8988T (cell line): ENCODE results near the gene KCTD10.
"Not testable (repeated sequence)": the region's sequence is repeated elsewhere in the genome, so short reads cannot be mapped to it uniquely, and the experiment has no call there.

Experiments
- DNase-seq: peaks from one replicate; pipeline ENCODE4 v3.0.0; 2011

Gene KCTD10

DNA sequence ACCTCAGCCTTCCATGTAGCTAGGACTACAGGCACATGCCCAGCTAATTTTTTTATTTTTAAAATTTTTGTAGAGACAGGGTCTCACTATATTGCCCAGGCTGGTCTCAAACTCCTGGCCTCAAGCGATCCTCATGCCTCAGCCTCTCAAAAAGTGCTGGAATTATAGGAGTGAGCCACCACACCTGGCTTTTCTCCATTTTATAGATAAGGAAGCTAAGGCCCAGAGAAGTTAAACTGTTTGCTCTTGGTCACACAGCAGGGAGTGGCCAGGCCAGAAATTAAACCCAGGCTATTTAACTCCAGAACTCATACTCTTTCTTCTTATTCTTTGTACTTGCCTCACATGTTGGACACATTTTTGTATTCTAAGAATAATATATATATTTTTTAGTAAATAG lies 16.8 kb upstream of the KCTD10 start:
- DNase-seq: no peak

DNA sequence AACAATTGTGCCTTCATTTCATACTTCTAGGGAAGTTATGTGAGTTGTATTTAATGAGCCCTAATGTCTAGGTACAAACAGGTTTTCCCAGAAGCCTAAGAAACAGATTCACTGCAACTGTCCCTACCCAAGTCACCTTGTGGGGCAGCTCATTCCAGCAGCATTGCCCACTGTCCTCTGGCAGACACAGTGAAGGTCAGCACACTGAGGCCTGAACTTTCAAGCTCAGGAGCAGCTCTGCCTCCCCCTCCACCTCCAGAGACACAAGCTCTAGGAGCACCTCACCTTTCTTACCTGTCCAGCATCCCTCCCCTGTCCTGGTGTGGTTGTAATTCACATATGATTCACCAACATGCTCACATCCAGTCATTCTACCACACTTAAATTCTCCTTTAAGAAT lies 16.0 kb upstream of the KCTD10 start:
- DNase-seq: no peak

DNA sequence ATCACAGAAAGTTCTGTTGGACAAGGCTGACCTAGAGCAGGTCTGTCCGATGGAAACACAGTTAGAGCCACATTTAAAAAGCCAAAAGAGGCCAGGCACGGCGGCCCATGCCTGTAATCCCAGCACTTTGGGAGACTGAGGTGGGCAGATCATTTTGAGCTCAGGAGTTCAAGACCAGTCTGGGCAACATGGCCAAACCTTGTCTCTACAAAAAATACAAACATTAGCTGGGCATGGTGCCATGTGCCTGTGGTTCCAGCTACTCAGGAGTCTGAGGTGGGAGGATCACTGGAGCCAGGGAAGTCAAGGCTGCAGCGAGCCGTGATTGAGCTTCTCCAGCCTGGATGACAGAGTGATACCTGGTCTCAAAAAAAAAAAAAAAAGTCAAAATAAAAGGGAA lies 15.3 kb upstream of the KCTD10 start:
- DNase-seq: no peak

DNA sequence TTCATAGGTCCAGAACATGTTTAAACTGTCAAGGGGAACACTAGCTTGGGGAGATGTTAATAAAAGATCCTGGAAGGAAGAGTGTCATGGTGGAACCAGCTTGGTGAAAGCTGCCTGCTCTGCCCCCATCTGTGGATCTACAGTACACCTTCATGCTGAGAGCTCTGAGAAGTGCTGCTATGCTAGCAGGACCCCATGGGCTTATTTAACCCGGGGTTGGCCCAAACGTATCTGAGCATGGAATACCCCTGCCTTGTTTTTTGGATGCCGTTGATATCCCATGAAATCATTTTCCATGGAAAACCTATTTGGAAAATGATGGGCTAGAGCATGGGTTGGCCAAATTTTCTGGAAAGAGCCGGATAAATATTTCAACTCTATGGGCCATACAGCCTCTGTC lies 14.6 kb upstream of the KCTD10 start:
- DNase-seq: no peak

DNA sequence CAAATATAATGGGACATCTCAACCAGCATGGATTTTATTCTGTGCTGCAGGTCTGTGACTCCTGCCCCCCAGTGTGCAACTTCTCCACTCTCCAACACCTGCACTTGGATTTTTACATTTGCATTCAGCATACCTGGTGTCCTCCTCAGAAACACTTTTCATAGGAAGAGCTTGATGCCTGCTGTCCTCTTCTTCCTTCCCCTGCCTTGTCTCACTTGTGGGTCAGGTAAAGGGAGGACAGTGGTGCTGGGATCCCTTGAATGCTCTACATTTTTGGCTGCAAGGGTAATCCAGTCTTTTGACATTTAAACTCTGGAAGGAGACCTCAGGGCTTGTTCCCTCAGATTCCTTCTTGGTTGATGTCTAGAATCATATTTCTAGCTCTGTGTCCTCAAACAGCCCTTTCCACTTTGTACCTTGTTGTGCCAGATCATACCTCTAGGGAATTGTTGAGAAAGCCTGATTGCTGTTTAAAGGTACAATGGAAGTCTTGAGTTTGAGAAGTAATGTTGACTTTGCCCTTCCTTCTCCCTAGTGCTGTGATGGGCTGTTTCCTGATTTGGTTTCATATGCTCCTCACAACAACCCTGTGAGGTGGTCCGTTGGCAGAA lies 13.0 kb upstream of the KCTD10 start:
- DNase-seq: no peak

DNA sequence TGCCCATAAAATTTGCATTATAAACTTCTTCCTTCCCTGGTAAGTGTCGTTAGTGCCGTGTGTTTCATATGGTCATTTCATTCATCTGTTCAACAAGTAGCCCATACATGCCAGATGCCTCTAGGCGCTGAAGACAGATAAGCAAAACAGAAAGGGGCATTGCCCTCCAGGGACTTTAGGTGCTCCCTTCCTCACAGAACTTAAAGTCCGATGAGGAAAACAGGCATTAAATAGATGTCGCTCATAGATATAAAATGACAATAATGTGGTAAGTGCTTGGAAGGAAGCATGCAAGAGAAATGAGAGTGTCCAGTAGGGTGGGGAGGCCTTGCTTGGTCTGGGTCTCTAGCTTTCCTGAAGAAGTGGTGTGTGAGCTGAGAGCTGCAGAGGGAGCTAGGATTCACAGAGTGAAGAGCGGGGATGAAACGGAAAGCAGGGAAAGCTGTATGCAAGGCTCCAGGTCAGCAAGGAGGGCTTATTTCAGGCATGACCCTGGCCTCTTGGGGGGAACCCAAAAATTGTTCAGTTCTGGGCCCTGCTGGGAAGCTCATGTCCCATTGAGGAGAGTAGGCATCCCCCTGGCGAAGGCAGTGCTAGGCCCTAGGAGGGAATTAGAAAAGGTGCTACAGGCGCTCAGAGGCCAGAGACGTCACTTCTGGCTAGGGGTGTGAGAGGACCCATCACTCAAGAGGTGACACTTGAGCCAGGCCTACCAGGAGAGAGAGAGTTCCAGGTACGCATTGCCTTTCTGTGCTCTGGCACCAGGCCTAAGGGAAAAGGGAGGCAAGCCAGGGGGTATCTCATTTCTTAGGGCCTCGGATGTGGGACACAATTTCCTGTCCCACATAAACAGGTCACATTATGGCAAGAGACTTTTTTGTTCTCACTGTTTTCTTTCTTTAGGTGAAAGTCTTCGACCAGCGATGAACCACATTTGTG lies 12.2 kb upstream of the KCTD10 start:
- DNase-seq: no peak

DNA sequence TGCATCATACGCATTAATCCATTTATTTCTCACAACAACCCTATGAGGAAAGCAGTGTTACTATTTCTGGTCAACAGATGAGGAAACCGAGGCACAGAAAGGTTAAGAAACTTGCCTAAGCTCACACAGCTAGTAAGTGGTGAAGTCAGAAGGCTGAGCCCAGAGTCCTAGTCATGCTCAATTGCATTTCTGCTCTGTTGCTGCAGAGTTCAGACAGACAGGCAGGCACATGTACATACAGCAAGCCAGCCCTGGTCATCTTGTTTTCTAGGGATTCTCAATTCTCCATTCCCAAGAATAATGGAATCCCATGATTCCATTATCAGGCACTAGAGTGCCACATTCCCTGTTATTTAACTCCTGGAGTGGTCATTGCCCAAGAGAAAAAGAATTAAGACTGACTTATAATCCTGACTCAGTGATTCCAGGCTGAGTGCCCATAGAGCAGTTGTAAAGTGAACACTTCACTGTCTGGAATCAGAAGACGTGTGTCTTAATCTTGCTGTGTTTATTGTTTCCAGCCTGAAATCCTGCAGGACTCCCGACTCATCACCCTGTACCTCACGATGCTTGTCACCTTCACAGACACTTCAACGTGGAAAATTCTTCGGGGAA lies 11.1 kb upstream of the KCTD10 start:
- DNase-seq: no peak

DNA sequence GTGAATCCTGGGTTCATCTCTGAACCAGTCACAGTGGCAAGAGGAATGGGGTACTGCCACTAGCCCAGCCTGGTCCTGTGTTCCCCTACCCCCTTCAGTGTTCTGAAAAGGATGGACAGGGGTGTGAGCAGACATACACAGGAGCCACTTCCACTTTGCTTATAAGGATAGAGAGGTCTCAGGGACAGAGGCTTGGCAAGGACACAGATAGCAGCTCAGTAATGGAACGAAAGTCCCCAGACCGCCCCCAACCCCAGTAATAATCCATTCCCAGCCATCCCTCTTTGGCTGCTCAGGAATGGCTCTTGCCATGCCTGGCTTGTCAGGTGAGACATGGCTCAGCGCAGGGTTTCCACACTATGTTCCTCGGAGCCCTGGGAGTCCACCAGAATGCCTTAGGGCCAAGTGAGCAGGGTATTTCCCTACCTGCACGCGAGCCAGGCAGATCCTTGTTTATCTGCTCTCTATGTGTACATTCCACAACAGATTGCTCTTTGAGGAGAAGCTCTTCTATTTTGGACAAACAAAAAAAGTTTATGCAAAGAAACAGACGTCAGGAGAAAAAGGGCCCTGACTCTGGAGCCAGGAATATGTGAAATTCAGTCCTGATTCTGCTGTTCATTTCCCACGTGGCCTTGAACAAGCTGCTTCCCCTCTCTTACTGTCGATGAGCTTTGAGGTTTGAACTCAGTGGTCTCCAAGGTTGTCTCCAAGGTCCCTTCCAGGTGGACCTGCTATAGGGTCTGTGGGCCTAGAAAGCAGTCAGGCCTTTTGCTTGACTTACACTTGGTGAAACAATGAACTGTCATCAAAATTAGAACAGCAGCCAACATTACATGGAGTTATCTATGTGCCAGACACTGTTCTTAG lies 10.3 kb upstream of the KCTD10 start:
- no peak for DNase-seq

DNA sequence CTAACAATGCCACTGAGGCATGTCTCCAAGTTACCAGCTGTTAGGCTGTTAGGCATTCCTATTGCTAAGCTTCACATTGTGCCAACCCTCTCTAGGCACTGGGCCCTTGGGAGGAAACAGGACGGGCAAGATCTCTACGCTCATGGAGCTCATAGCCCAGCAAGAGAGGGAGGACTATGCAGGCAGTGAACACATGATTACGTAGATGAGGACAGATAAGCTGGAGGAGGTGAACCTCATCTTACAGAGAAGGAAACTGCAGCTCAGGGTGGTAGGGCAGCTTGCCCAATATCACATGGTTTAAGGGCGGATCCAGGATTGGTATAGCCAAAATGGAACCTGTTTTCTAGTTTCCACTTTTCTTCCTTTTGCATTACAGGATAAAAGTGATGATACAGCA lies 8.1 kb upstream of the KCTD10 start:
- DNase-seq: no peak

DNA sequence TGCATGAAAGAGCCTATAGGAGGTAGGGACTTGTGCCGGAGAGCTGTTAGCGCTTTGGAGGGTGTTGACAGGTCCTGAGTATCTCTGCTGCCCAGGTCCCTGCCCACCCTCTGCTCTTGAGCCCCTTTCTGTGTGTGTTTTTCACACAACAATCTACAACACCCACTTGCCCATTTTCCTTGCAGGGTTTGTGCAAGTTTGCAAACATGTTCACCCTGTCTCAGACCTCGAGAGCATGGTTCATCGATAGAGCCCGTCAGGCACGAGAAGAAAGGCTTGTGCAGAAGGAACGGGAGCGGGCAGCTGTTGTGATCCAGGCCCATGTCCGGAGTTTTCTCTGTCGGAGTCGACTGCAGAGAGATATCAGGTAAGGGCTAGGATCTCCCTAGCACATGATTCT lies 6.2 kb upstream of the KCTD10 start:
- no peak for DNase-seq

DNA sequence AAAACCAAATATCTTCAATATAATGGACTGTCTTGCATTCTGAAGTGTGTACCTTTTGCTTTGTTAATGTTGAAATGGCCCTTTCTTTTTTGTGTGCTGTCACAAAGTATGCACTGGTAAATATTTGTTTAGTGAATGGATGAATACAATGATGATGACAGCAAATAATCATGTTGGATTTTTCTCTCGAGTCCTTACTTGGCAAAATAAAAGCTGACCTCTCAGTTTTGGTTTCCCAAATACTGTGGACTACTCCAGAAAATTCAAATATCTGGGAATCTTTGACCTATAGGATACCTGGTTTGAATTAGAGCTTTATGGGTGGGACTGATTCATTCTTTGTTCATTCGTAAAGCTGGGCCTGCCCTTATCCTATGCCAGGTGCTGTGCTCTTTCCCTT lies 5.8 kb upstream of the KCTD10 start:
- DNase-seq: no peak

DNA sequence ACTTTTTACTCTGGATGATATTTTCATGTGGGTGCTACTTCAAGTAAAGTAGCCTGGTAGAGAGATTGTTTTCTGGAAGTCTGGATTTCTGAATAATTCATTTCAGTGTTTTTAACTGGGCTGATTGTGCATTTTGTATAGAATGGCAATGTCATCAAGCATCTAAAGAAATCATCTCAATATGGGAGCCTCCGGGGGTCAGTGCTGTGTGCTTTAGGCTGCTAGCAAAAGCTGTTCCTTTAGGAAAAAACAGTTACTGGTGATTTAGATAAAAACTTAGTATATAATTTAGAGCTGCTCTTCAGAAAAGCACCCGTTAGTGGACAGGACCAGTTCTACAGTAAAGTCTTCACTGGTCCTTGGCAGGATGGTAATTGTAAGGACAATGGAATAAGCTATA lies 5.4 kb upstream of the KCTD10 start:
- no peak for DNase-seq

DNA sequence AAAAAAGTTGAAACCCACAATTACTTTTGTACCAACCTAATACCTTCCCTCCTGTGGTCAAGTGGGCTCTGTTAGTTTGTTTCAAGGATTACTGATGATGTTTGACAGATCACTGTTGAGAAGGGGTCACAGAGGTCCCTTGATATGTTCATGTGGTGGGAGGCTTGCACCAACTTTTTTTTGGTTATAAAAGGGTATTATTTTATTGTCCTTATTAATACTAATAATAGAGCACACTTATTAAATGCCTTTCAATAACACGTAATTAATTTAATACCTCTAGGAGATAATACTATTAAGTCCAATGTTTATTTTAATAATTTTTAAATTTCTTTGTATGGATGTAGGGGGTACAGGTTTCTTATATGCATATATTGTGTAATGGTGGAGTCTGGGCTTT lies 4.8 kb upstream of the KCTD10 start:
- no peak for DNase-seq

DNA sequence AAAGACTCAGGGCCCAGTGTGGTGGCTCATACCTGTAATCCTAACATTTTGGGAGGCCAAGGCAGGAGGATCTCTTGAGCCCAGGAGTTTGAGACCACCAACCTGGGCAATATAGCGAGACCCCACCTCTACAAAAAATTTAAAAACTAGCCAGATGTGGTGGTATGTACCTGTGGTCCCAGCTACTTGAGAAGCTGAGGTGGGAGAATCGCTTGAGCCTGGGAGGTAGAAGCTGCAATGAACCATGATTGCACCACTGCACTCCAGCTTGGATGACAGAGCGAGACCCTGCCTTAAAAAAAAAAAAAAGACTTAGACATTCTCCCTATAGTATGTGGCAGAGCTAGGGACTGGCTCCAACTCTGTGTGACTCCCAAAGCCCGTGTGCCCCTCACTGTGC lies 3.3 kb upstream of the KCTD10 start:
- DNase-seq: no peak

DNA sequence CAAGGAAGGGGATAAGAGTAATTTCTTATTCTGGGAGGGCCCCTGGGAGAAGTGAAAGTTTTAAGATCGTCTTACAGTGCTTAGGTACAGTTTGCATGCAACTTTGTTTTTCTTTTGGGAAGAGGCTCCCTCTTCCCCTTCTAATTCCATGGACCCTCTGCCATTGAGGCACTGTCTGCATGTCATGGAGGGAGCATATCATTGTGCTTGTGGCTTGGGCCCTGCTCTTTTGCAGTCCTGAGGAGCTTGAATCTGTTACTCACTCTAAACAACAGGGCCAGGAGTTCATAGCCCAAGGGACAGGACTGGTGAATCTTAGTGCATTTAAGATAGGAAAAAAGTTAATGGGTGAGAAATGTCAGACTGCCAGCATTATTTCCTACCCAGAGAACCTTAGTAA lies 2.7 kb upstream of the KCTD10 start:
- no peak for DNase-seq

DNA sequence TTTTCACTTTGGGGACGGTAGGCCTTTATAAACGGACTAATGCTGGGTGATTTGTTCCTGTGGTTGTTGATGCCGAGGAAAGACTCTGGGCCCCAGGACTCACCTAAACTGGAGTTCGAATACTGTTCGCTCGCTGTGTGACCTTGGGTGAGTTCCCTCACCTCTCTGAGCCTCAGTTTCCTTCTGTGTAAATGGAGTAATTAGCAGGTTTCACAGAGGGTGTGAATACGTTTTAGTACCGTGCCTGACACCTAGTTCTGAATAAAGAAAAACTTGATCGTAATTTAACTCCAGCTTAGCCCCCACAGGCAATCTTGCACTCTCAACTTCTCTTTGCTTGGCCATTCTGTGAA lies 839 bp upstream of the KCTD10 start:
- no peak for DNase-seq

DNA sequence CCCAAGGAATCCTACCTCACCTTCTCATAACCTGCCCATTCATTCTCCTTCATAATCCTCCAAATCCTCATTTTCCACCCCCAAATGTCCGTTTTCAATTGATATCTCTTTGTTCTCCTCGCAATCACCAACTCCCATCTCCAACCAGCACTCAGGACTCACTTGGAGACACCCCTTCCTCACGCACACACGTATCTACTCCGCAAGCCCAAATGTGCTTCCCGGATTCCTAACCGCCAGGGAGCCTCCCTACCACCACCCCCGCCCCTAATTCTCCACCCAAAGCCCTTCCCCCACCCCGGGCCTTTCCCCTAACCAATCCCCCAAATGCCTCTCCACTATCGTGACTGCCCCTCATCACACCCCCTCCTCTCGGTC lies 304 bp downstream of the KCTD10 start:
- DNase-seq: no peak

DNA sequence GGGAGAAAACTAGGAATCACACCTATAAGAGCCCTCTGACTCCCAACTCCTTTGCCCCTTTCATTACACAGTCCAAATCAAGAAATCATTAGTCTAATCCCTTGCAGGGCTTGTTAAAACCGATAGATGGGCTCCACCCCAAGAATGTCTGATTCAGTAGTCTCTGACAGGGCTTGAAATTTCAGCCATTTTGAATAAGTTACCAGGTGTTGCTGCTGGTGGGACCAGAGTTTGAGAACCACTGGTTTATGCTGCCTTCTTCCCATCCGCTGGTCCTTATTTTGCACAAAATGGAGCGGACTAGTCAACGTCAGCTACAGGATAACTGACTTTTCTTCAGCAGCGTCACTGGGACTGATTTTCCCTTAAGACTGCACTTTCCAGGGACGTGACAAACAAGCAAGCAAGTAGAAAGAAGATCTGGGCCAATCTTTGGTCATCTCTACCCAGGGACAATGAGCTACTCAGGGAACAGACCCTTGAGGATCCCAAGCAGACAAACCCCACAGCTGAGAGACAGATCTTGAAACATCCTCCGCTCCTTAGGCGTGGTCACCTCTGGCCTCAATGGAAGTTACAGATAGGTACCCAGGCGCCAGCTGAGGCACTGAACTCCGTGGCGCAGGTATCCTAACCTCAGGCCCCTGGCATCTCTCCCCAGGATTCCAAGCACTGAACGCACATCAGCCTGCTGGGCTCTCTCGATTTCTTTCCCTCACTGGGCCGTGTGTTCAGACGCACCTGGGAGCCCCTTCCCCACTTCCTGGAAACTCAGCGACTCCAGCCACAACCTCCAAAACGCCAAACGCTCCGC lies 900 bp downstream of the KCTD10 start:
- DNase-seq: no peak

DNA sequence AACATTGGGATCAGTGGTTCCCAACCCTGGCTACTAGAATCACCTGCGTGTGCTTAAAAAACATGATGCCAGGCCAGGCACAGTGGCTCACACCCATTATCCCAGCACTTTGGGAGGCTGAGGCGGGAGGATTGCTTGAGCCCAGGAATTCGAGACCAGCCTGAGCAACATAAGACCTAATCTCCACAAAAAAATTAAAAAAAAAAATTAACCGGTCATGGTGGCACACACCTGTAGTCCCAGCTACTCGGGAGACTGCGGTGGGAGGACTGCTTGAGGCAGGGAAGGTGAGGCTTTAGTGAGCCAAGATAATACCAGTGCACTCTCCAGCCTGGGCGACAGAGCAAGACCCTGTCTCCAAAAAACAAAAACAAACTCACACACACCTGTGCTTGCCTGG lies 2.0 kb downstream of the KCTD10 start:
- no peak for DNase-seq

DNA sequence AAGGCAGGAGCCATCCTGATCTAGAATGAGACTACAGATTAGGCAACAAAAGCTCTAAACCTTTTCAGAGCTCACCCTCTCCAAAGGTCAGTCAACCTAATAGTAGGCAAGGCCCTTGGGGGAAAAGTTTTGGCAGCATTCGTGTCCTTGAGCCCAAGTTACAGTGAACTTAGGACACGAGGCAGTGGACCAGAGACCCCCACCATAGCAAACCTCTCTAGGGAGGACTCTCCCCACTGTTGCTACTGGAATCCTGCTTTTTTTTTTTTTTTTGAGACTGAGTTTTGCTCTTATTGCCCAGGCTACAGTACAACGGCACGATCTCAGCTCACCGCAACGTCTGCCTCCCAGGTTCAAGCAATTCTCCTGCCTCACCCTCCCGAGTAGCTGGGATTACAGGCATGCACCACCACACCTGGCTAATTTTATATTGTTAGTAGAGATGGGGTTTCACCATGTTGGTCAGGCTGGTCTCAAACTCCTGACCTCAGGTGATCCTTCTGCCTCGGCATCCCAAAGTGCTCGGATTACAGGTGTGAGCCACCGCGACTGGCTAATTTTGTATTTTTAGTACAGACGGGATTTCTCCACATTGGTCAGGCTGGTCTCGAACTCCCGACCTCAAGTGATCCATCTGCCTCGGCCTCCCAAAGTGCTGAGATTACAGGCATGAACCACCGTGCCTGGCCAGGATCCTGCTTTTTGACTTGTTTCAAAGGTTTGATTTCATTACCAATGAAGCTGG lies 3.4 kb downstream of the KCTD10 start:
- DNase-seq: not testable (repeated sequence)

DNA sequence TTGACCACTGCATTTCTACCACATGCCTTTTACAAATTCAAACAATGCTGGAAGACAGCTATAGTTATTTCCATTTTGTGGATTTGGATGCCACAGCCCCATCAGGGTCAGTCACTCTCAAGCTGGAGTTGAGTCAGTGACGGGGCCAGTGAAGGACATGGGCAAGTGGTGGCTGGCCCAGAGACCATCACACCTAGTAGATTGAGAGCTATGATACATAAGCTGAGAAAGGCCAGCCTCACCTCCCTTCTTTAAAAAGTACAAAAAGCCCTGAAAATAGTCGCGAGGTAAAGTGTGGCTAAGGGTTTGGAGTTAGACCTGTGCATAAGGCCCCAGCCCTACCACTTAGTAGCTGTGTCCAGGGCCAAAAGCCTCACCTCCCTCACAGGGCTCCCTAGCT lies 4.1 kb downstream of the KCTD10 start:
- no peak for DNase-seq

DNA sequence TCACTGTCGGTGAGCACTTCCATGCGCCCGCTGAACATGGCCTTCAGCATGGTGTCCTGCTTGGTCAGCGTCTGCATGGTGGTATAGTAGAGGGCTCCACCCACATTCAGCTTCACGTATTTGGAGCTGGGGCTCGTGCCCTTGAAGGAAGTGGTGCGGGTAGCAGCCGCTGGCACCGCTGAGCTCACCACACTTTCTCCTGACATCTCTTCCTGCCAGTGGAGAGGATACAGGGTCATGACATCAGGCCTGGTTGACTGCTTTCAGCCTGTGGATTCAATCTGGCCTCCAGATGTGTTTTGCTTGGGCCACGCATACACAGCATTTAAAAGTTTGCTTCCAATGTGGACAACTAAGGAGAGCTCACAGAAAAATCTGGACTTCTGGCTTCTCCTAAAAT lies 7.6 kb downstream of the KCTD10 start:
- no peak for DNase-seq
